NT2/D1 (cell line): ENCODE data around the gene EPB41L1.

ENCODE experiments used
- SUZ12 ChIP-seq: IDR thresholded peaks from 2 replicates; pipeline ENCODE4 v1.6.1; 2011; ENCODE audit not compliant: insufficient read length, insufficient read depth; ENCODE audit errors: extremely low read depth
- YY1 ChIP-seq: IDR thresholded peaks from 2 replicates; pipeline ENCODE4 v1.6.1; 2011; ENCODE audit not compliant: insufficient read length, insufficient read depth

- TF ChIP-seq YY1 (no peak), SUZ12 (no peak)
These were observed 27.6 kb upstream of the EPB41L1 start for GRCh38 chr20:36126836-36127527.
